Prostate gland (tissue), 2 donors: ENCODE measurements around the gene R3HCC1L. TPM values are rescaled to one million over a fixed set of nuclear protein-coding genes. Genes with fewer than 3 reads are reported as not detected.
A peak's percentile ranks its signal among the peaks of the same experiment; 100 is the strongest.

Experiments
- DNase-seq: peaks from one replicate; pipeline ENCODE4 v3.0.0-alpha.2; 2019; ENCODE audit warnings: low spot score
- H3K27ac ChIP-seq, 2 donors: fragments of 200-600 bp; sonication (generic); 2 replicates each; pipeline ENCODE4 v1.5.1; 2017 to 2019
- H3K27me3 ChIP-seq: fragments of 200-600 bp; sonication (generic); replicated peaks from 2 replicates; pipeline ENCODE4 v1.5.1; 2019; ENCODE audit not compliant: insufficient read depth
- H3K36me3 ChIP-seq, 2 donors: fragments of 200-600 bp; sonication (generic); 1 replicate in 1 of 2; 2 replicates in 1 of 2; pipeline versions ENCODE4 v1.5.1 to v1.8.1; 2017 to 2019
- H3K4me1 ChIP-seq: fragments of 200-600 bp; sonication (generic); replicated peaks from 2 replicates; pipeline ENCODE4 v1.5.1; 2019
- H3K4me3 ChIP-seq, 2 donors: fragments of 200-600 bp; sonication (generic); 2 replicates each; pipeline ENCODE4 v1.5.1; 2017 to 2019
- H3K9me3 ChIP-seq: fragments of 200-600 bp; sonication (generic); 2 replicates; pipeline ENCODE4 v1.5.1; 2017
- POLR2A ChIP-seq: fragments of 450-650 bp; IDR thresholded peaks from one replicate; pipeline ENCODE4 v1.6.1; 2016; ENCODE audit warnings: antibody characterized with exemption, mild to moderate bottlenecking
- POLR2AphosphoS5 ChIP-seq: sonication (generic); formaldehyde crosslinking; IDR thresholded peaks from one replicate; pipeline ENCODE4 v1.6.1; 2017; ENCODE audit warnings: antibody characterized with exemption
- WGBS: methylation state at CpG from one replicate; pipeline ENCODE4 v1.1.5; 2018; 5-methylcytosine and 5-hydroxymethylcytosine counted together
- intact Hi-C: fragments of 100-400 bp; cut with DNase I; formaldehyde crosslinking; loops from one replicate; pipeline ENCODE4 v1.14.2; 2022
- total RNA-seq, 2 donors: library from RNA; depleted of rRNA; stranded (reverse); fragments of >200 nt; gene quantifications; one replicate each; pipeline ENCODE4 v1.1.0, GENCODE V29; 2016
- TF ChIP-seq, protein P1 (sequence below), 4 experiments: fragments of 200-600 bp in 2 of 4; fragments of 450-650 bp in 2 of 4; sonication (generic) in 2 of 4; IDR thresholded peaks; 1 replicate in 3 of 4; 2 replicates in 1 of 4; pipeline ENCODE4 v1.5.1; 2016 to 2019; ENCODE audit warnings: antibody characterized with exemption in 4 of 4, mild to moderate bottlenecking in 2 of 4, moderate library complexity in 2 of 4

The R3HCC1L gene
- total RNA-seq, 2 donors from 2014 or later, result 14.2 to 26.0 TPM

DNA sequence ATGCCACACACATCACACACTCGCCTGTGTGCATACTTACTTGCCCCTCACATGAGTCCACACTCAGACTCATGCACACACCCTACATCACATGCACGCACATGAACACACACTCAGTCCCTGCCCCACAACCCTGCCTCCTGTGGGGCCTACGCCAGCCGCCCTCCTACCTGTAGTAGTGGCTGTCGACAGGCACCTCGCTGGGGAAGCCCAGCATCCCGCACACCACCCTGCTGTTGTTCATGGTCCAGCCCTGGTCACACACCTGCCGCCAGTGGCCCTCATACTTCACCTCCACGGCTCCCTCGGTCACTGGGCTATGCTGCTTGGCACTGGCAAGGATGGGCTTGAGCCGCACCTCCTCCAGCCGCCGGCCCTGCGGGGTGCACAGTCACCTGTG lies 126.3 kb downstream of the R3HCC1L start:
- Histone ChIP-seq H3K27me3 (no peaks in the 10 kb centered on the region), H3K4me3 (no peak overlapping the region), H3K4me1 (peaks cover 14% of the 10 kb centered on the region), H3K9me3 (no peaks in the 10 kb centered on the region), H3K27ac (peak overlapping the region; percentile 54 to 67), H3K36me3 (no peaks in the 10 kb centered on the region)
- DNase-seq, result no peak
- TF ChIP-seq POLR2AphosphoS5 (no peak), POLR2A (no peak)
- TF ChIP-seq, protein P1, sequence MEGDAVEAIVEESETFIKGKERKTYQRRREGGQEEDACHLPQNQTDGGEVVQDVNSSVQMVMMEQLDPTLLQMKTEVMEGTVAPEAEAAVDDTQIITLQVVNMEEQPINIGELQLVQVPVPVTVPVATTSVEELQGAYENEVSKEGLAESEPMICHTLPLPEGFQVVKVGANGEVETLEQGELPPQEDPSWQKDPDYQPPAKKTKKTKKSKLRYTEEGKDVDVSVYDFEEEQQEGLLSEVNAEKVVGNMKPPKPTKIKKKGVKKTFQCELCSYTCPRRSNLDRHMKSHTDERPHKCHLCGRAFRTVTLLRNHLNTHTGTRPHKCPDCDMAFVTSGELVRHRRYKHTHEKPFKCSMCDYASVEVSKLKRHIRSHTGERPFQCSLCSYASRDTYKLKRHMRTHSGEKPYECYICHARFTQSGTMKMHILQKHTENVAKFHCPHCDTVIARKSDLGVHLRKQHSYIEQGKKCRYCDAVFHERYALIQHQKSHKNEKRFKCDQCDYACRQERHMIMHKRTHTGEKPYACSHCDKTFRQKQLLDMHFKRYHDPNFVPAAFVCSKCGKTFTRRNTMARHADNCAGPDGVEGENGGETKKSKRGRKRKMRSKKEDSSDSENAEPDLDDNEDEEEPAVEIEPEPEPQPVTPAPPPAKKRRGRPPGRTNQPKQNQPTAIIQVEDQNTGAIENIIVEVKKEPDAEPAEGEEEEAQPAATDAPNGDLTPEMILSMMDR (IDR thresholded peaks at IDR 0.05), result no peak
- intact Hi-C loops, result no loop called here
- WGBS, result 76% methylated on average over 14 of the region's 14 CpGs

DNA sequence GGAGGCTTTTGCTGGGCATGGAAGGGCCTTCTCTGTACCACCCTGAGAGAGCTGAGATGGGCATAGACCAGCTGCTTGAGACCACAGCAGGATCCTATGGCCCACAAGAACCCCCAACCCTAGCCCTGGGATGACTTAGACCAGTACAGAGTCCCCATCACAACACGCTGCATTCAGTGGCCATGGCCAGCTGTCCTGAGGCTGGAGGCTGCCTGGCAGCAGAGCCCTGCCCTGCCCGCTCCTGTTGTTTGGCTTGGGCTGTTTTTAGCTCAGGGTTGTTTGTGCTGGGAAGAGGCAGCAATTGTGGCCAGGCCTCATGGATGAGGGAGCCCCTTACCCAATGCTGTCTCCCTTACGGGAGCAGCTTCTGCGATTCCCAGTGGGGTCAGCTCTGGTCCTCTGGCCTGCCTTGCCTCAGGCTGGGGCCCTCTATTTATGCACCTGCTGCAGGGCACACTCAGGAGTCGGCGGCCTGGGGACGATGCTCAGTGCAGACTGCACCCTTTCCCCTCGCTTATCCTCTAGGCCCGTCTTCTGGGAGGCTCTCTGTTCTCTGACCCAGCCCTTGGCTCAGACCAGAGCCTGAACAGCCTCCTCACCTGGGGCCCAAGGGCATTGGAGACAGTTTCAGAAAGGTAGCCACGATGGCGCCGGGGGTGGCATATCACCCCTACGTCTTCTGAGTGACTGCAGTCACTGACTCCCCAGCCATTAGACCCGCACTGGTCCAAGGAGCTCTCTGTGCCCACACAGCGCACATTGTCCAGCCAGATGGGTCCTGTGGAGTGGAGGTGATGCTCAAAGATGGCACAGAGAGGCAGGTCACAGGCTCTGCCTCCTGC lies 127.2 kb downstream of the R3HCC1L start:
- H3K9me3 ChIP-seq, result no peaks in the 10 kb centered on the region
- TF ChIP-seq, protein P1 (IDR thresholded peaks at IDR 0.05), result no peak
- H3K27ac ChIP-seq, result peak overlapping the region in 1 of 2 donors; percentile 67
- no peaks in the 10 kb centered on the region for H3K36me3 ChIP-seq
- intact Hi-C loops, result no loop called here
- no peaks in the 10 kb centered on the region for H3K27me3 ChIP-seq
- no peak overlapping the region for H3K4me3 ChIP-seq
- peaks cover 14% of the 10 kb centered on the region for H3K4me1 ChIP-seq
- 85% methylated on average over 14 of the region's 15 CpGs for WGBS
- DNase-seq, result no peak

DNA sequence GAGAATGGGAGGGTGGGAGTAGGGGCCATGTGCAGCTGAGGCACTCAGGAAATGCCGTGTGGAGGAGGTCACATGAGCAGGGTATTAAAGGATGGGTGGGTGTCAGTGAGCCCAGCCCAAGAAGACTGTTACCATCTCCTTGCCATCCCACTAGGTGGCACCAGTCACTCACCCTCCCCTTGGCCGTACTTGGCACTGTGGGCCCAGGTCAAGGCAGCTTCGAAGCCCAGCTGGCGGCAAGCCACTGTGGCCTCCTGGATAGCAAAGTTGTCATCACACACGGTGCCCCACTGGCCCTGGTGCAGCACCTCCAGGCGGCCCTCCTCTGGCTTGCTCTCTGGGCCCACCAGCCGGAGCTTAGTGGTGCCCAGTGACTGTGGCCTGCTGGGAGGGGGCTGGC lies 128.1 kb downstream of the R3HCC1L start:
- H3K4me1 ChIP-seq, result peaks cover 14% of the 10 kb centered on the region
- intact Hi-C loops, result no loop called here
- H3K36me3 ChIP-seq, result no peaks in the 10 kb centered on the region
- no peak for DNase-seq
- TF ChIP-seq, protein P1 (IDR thresholded peaks at IDR 0.05), result peak in 1 of 4 experiments; percentile 53
- no peak for TF ChIP-seq POLR2AphosphoS5
- H3K4me3 ChIP-seq, result no peak overlapping the region
- H3K9me3 ChIP-seq, result no peaks in the 10 kb centered on the region
- 84% methylated on average over 7 of the region's 7 CpGs for WGBS
- no peak overlapping the region for H3K27ac ChIP-seq
- no peaks in the 10 kb centered on the region for H3K27me3 ChIP-seq

DNA sequence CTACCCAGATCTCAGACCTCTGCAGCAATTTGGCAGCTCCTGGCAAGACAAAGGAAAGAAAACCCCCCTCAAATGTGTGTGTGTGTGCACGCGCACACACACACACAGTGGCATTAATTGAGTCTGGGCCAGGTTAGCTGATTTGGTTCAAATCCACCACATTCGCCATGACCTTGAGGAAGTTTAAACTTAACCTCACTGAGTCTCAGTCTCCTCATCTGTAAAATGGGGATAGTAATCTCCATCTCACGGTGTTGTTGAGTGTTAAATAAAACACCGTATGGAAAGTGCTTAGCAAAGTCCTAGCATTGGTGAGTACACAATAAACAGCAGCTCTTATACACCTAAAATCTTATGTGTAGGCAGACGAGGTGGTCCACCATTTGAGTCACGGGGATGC lies 128.6 kb downstream of the R3HCC1L start:
- TF ChIP-seq POLR2AphosphoS5 (no peak), POLR2A (no peak)
- TF ChIP-seq, protein P1 (IDR thresholded peaks at IDR 0.05), result no peak
- no peak overlapping the region for H3K4me3 ChIP-seq
- DNase-seq, result no peak
- 95% methylated on average over 7 of the region's 7 CpGs for WGBS
- H3K9me3 ChIP-seq, result no peaks in the 10 kb centered on the region
- peaks cover 14% of the 10 kb centered on the region for H3K4me1 ChIP-seq
- H3K27ac ChIP-seq, result no peak overlapping the region
- H3K27me3 ChIP-seq, result no peaks in the 10 kb centered on the region
- H3K36me3 ChIP-seq, result no peaks in the 10 kb centered on the region
- intact Hi-C loops, result no loop called here
